Testis (tissue), 3 donors: ENCODE measurements around the gene TRIM46. TPM values are rescaled to one million over a fixed set of nuclear protein-coding genes. Genes with fewer than 3 reads are reported as not detected.

Experiments used
- DNase-seq: peaks from one replicate; pipeline ENCODE4 v3.0.0-alpha.2; 2019
- H3K27ac ChIP-seq, 2 donors: fragments of 200-600 bp; sonication (generic); one replicate each; pipeline ENCODE4 v1.5.1; 2019
- H3K27me3 ChIP-seq: fragments of 200-600 bp; sonication (generic); one replicate; pipeline ENCODE4 v1.5.1; 2019
- H3K36me3 ChIP-seq: fragments of 200-600 bp; sonication (generic); one replicate; pipeline ENCODE4 v1.5.1; 2017; ENCODE audit warnings: low read depth; ENCODE audit errors: missing control alignments
- H3K4me1 ChIP-seq: fragments of 200-600 bp; sonication (generic); one replicate; pipeline ENCODE4 v1.5.1; 2019
- H3K4me3 ChIP-seq, 2 donors: fragments of 200-600 bp; sonication (generic); one replicate each; pipeline ENCODE4 v1.5.1; 2017 to 2019
- H3K9me3 ChIP-seq: fragments of 200-600 bp; sonication (generic); one replicate; pipeline ENCODE4 v1.5.1; 2017
- POLR2A ChIP-seq: fragments of 450-650 bp; IDR thresholded peaks from one replicate; pipeline ENCODE4 v1.6.1; 2017; ENCODE audit warnings: antibody characterized with exemption, mild to moderate bottlenecking, moderate library complexity
- WGBS, 2 donors: methylation state at CpG; one replicate each; pipeline ENCODE4 v1.1.5; 2018; 5-methylcytosine and 5-hydroxymethylcytosine counted together
- intact Hi-C: fragments of 100-400 bp; cut with DNase I; formaldehyde crosslinking; loops from one replicate; pipeline ENCODE4 v1.15.1; 2023; ENCODE audit warnings: low total_unique reads
- polyA plus RNA-seq: library from polyadenylated mRNA; stranded (reverse); fragments of 350-450 nt; fragmentation: Illumina TruSeq; extraction: RNeasy Lipid Tissue Mini Kit (QIAGEN cat#74804); gene quantifications from one replicate; pipeline ENCODE4 v1.2.3, GENCODE V29; 2014; ENCODE audit warnings: low read depth, low replicate concordance; ENCODE audit not compliant: insufficient read depth
- total RNA-seq, 2 donors: library from RNA; depleted of rRNA; stranded (reverse); fragments of >200 nt; gene quantifications; one replicate each; pipeline ENCODE4 v1.2.3, GENCODE V29; 2016
- TF ChIP-seq, protein P1 (sequence below), 3 experiments: fragments of 450-650 bp in 2 of 3; fragments of 200-600 bp in 1 of 3; sonication (generic) in 1 of 3; IDR thresholded peaks; one replicate each; pipeline ENCODE4 v1.5.1; 2016 to 2019; ENCODE audit warnings: antibody characterized with exemption in 3 of 3, mild to moderate bottlenecking in 2 of 3, moderate library complexity in 1 of 3

TRIM46 gene
- total and polyA plus RNA-seq, 3 donors from 2014 or later: 3.7 to 4.0 (median 3.9) TPM

GRCh38 chr1:155126556-155127104 is 47.0 kb upstream of the TRIM46 start:
- Histone ChIP-seq H3K4me1 (peaks cover 31% of the 10 kb centered on the region), H3K36me3 (no peaks in the 10 kb centered on the region), H3K4me3 (peak overlapping the region in 1 of 2 donors; percentile 58), H3K27me3 (no peaks in the 10 kb centered on the region), H3K27ac (peak overlapping the region in 1 of 2 donors; percentile 44), H3K9me3 (no peaks in the 10 kb centered on the region)
- DNase-seq: peak; percentile 42
- intact Hi-C loops: no loop called here
- TF ChIP-seq, protein P1, sequence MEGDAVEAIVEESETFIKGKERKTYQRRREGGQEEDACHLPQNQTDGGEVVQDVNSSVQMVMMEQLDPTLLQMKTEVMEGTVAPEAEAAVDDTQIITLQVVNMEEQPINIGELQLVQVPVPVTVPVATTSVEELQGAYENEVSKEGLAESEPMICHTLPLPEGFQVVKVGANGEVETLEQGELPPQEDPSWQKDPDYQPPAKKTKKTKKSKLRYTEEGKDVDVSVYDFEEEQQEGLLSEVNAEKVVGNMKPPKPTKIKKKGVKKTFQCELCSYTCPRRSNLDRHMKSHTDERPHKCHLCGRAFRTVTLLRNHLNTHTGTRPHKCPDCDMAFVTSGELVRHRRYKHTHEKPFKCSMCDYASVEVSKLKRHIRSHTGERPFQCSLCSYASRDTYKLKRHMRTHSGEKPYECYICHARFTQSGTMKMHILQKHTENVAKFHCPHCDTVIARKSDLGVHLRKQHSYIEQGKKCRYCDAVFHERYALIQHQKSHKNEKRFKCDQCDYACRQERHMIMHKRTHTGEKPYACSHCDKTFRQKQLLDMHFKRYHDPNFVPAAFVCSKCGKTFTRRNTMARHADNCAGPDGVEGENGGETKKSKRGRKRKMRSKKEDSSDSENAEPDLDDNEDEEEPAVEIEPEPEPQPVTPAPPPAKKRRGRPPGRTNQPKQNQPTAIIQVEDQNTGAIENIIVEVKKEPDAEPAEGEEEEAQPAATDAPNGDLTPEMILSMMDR (IDR thresholded peaks at IDR 0.05): no peak
- no peak for TF ChIP-seq POLR2A
- WGBS, 2 donors: 1% methylated on average over 13 to 32 of the region's 32 CpGs

- intact Hi-C loops: no loop called here
- DNase-seq: peak; percentile 59
Measured at GRCh38 chr1:155127105-155127966, 46.3 kb upstream of the TRIM46 start, which contains the start of gene EFNA1. Gene EFNA1 (plus strand): TSS chr1:155127876. CDS start chr1:155127978, 102 bp downstream.

DNA sequence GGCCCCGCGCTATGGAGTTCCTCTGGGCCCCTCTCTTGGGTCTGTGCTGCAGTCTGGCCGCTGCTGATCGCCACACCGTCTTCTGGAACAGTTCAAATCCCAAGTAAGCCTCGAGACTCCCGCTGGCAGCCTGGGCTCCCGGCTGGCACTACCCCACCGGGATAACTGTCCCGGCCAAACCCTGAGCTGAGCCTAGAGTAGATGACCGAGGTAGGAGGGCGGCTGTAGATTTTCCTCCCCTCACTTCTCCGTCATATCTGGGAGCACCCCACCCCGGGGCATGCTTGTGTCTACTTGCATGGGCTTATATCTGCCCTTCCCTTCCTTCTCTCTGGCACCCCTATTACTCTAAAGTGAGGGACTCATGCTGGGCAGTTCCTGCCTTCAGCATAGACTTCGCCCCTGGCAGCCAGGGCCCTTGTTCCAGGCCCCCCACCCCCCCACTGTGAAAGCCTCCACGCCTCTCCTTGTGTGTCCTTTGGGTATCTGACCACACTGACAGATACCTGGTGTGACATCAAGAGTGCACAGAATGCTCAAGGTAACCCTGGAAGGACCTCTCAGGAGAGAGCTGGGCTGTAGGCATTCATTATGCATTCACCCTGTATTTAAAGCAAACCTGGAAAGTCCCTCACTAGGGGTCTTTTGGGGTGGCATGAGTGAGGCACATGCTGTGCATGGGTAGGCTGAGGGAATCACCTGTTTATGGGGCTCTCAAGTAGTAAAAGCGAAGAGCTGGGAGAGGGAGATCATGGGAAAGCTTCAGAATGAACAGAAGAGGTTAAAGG is 45.5 kb upstream of the TRIM46 start:
- Histone ChIP-seq H3K27me3 (no peaks in the 10 kb centered on the region), H3K27ac (peak overlapping the region in 1 of 2 donors; percentile 44), H3K9me3 (no peaks in the 10 kb centered on the region), H3K4me1 (peaks cover 31% of the 10 kb centered on the region), H3K4me3 (peak overlapping the region; percentile 34 to 58), H3K36me3 (no peaks in the 10 kb centered on the region)
- TF ChIP-seq, protein P1 (IDR thresholded peaks at IDR 0.05): no peak
- TF ChIP-seq POLR2A: no peak
- WGBS, 2 donors: 6 to 8% methylated on average over 12 to 17 of the region's 17 CpGs
- DNase-seq: no peak
- intact Hi-C loops: no loop called here

More at GRCh38 chr1:155127105-155127966, 46.3 kb upstream of the TRIM46 start, which contains the start of gene EFNA1:
- Histone ChIP-seq H3K4me3 (peak within 1 kb of the TSS; percentile 34 to 58), H3K4me1 (peaks cover 31% of the 10 kb centered on the region), H3K36me3 (no peaks in the 10 kb centered on the region), H3K9me3 (no peaks in the 10 kb centered on the region), H3K27me3 (no peaks in the 10 kb centered on the region), H3K27ac (peak within 1 kb of the TSS in 1 of 2 donors; percentile 44)
- TF ChIP-seq, protein P1 (IDR thresholded peaks at IDR 0.05): no peak
- TF ChIP-seq POLR2A: no peak
- WGBS, 2 donors: 1% methylated on average over 38 to 66 of the region's 76 CpGs

DNA sequence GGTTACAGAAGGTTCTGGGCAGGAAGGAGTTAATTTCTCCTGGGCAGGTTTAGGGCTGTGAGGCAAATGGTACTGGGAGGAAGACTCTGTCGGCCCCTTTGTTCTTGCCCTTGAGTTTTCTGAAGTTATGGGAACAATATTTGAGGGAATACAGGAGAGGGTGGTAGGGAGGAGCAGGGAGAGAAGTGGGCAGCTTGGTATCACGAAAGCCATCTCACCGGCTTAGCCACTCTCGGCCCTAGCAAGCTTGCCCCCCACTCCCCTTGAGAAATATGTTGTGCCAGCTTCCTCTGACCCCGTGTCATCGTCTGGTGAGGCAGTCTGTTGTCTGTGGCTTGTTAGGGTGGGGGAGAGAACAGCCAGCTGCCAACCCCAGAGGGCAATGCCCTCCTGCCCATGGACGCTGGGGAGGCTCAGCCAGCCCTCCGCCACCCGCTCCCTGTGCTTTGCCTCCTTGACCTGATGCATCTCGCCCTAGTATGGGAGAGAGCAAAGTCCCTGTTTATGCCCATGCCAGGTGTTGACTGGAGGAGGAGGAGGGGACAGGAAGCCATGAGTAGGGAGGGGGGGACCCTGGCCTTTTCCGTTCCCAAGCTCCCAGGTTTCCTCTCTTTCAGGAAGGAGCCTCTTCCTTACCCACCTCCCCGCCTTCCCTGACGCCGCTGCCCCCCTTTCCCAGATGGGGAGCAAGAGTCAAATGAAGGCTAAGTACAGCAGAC is 44.7 kb upstream of the TRIM46 start:
- Histone ChIP-seq H3K27ac (no peak overlapping the region), H3K9me3 (no peaks in the 10 kb centered on the region), H3K4me3 (no peak overlapping the region), H3K27me3 (no peaks in the 10 kb centered on the region), H3K4me1 (peaks cover 31% of the 10 kb centered on the region), H3K36me3 (no peaks in the 10 kb centered on the region)
- intact Hi-C loops: no loop called here
- 29 to 41% methylated on average over 14 of the region's 14 CpGs for WGBS, 2 donors
- TF ChIP-seq POLR2A: no peak
- TF ChIP-seq, protein P1 (IDR thresholded peaks at IDR 0.05): no peak
- no peak for DNase-seq
